Astrocyte (in vitro differentiated cells and primary cell): ENCODE results near the gene BACH2. TPM values are rescaled to one million over a fixed set of nuclear protein-coding genes. Genes with fewer than 3 reads are reported as not detected.

ENCODE experiments used
- DNase-seq: peaks from one replicate; pipeline ENCODE4 v3.0.0-alpha.2; 2010; ENCODE audit warnings: low read depth
- FAIRE-seq: peaks from 2 replicates; lab custom pipeline; 2011; peaks lifted over from hg19 to GRCh38; lab: Jason Lieb, UNC
- H2AFZ ChIP-seq: 2 replicates; pipeline ENCODE4 v1.6.0; 2012; ENCODE audit warnings: low read depth, low read length, inconsistent platforms
- H3K27ac ChIP-seq: 2 replicates; pipeline ENCODE4 v1.5.1; 2011; ENCODE audit warnings: low read depth, low read length, inconsistent platforms
- H3K27me3 ChIP-seq: 2 replicates; pipeline ENCODE4 v1.6.0; 2011; ENCODE audit warnings: low read length, inconsistent platforms; ENCODE audit not compliant: insufficient read depth
- H3K36me3 ChIP-seq: 2 replicates; pipeline ENCODE4 v1.5.1; 2011; ENCODE audit warnings: low read length, inconsistent platforms; ENCODE audit not compliant: insufficient read depth
- H3K4me1 ChIP-seq: 2 replicates; pipeline ENCODE4 v1.5.1; 2011; ENCODE audit warnings: low read length, inconsistent platforms; ENCODE audit not compliant: insufficient read depth
- H3K4me2 ChIP-seq: 2 replicates; pipeline ENCODE4 v1.6.0; 2012; ENCODE audit warnings: low read length, inconsistent platforms
- H3K4me3 ChIP-seq: 2 replicates; pipeline ENCODE4 v1.5.1; 2011; ENCODE audit warnings: low read depth, mild to moderate bottlenecking, low read length, inconsistent platforms; ENCODE audit not compliant: insufficient read depth
- H3K79me2 ChIP-seq: 2 replicates; pipeline ENCODE4 v1.6.0; 2012; ENCODE audit warnings: mild to moderate bottlenecking, low read length, inconsistent platforms; ENCODE audit not compliant: insufficient read depth
- H3K9ac ChIP-seq: 2 replicates; pipeline ENCODE4 v1.6.0; 2012; ENCODE audit warnings: mild to moderate bottlenecking, low read length, inconsistent platforms
- H3K9me3 ChIP-seq: 2 replicates; pipeline ENCODE4 v1.5.1; 2012; ENCODE audit warnings: low read depth, mild to moderate bottlenecking, low read length, inconsistent platforms; ENCODE audit not compliant: insufficient read depth
- H4K20me1 ChIP-seq: 2 replicates; pipeline ENCODE4 v1.6.0; 2012; ENCODE audit warnings: low read length, inconsistent platforms; ENCODE audit not compliant: insufficient read depth
- H3K27ac Mint-ChIP-seq: one replicate; pipeline ENCODE4 v1.8.0; 2021; ENCODE audit warnings: mild to moderate bottlenecking, mixed read lengths; ENCODE audit not compliant: unreplicated experiment
- H3K27me3 Mint-ChIP-seq: one replicate; pipeline ENCODE4 v1.8.0; 2021; ENCODE audit warnings: low read depth, mixed read lengths; ENCODE audit not compliant: unreplicated experiment
- H3K36me3 Mint-ChIP-seq: one replicate; pipeline ENCODE4 v1.8.0; 2021; ENCODE audit warnings: low read depth, mixed read lengths; ENCODE audit not compliant: unreplicated experiment
- H3K4me1 Mint-ChIP-seq: one replicate; pipeline ENCODE4 v1.8.0; 2021; ENCODE audit warnings: low read depth, mixed read lengths; ENCODE audit not compliant: unreplicated experiment
- H3K4me3 Mint-ChIP-seq: one replicate; pipeline ENCODE4 v1.8.0; 2021; ENCODE audit warnings: mild to moderate bottlenecking, moderate library complexity, mixed read lengths; ENCODE audit not compliant: unreplicated experiment
- H3K9me3 Mint-ChIP-seq: one replicate; pipeline ENCODE4 v1.8.0; 2021; ENCODE audit warnings: mild to moderate bottlenecking, mixed read lengths; ENCODE audit not compliant: unreplicated experiment
- CTCF ChIP-seq: IDR thresholded peaks from 2 replicates; pipeline ENCODE4 v1.5.1; 2011; ENCODE audit warnings: low read depth, mild to moderate bottlenecking, inconsistent platforms, low read length, moderate library complexity; ENCODE audit not compliant: insufficient read depth
- EZH2 ChIP-seq: IDR thresholded peaks from 2 replicates; pipeline ENCODE4 v1.6.1; 2012; ENCODE audit warnings: mild to moderate bottlenecking, low read length, inconsistent platforms; ENCODE audit not compliant: insufficient read depth
- total RNA-seq: library from RNA; stranded (reverse); gene quantifications from 2 replicates; pipeline ENCODE4 v1.2.1, GENCODE V29; 2021

Gene BACH2
- total RNA-seq, 1 donor from 2014 or later = 17.5 TPM

GRCh38 chr6:89921691-89922090 lies 375.0 kb downstream of the BACH2 start:
- peaks cover 2% of the 10 kb centered on the region for H3K36me3 Mint-ChIP-seq
- no peak for TF ChIP-seq EZH2
- TF ChIP-seq CTCF = no peak
- Histone ChIP-seq H2AFZ (no peak overlapping the region), H3K27ac (no peak overlapping the region), H3K9me3 (no peaks in the 10 kb centered on the region), H3K79me2 (no peaks in the 10 kb centered on the region), H3K4me2 (no peak overlapping the region), H3K27me3 (no peaks in the 10 kb centered on the region), H3K9ac (no peak overlapping the region), H4K20me1 (no peaks in the 10 kb centered on the region), H3K4me3 (no peak overlapping the region), H3K36me3 (no peaks in the 10 kb centered on the region), H3K4me1 (no peaks in the 10 kb centered on the region)
- no peaks in the 10 kb centered on the region for H3K27me3 Mint-ChIP-seq
- FAIRE-seq (no peak), DNase-seq (no peak)
- peaks cover 6% of the 10 kb centered on the region for H3K9me3 Mint-ChIP-seq
- H3K4me3 Mint-ChIP-seq = no peak overlapping the region
- no peaks in the 10 kb centered on the region for H3K4me1 Mint-ChIP-seq
- H3K27ac Mint-ChIP-seq = no peak overlapping the region

- no peak overlapping the region for H3K4me3 ChIP-seq
- H2AFZ ChIP-seq = no peak overlapping the region
- Mint-ChIP-seq H3K4me1 (no peaks in the 10 kb centered on the region), H3K36me3 (peaks cover 2% of the 10 kb centered on the region), H3K9me3 (peaks cover 6% of the 10 kb centered on the region), H3K27ac (no peak overlapping the region), H3K4me3 (no peak overlapping the region), H3K27me3 (no peaks in the 10 kb centered on the region)
- H3K9me3 ChIP-seq = no peaks in the 10 kb centered on the region
- no peaks in the 10 kb centered on the region for H4K20me1 ChIP-seq
- FAIRE-seq (no peak), DNase-seq (no peak)
- no peaks in the 10 kb centered on the region for H3K36me3 ChIP-seq
- no peaks in the 10 kb centered on the region for H3K4me1 ChIP-seq
- no peak for TF ChIP-seq EZH2
- no peak for TF ChIP-seq CTCF
- H3K4me2 ChIP-seq = no peak overlapping the region
- H3K27ac ChIP-seq = no peak overlapping the region
- no peaks in the 10 kb centered on the region for H3K79me2 ChIP-seq
- H3K9ac ChIP-seq = no peak overlapping the region
- H3K27me3 ChIP-seq = no peaks in the 10 kb centered on the region
Measured at GRCh38 chr6:89921197-89921596, 375.4 kb downstream of the BACH2 start.

- Histone ChIP-seq H3K27ac (no peak overlapping the region), H2AFZ (no peak overlapping the region), H3K4me3 (no peak overlapping the region), H3K9ac (no peak overlapping the region), H3K36me3 (no peaks in the 10 kb centered on the region), H4K20me1 (no peaks in the 10 kb centered on the region), H3K4me1 (no peaks in the 10 kb centered on the region), H3K27me3 (no peaks in the 10 kb centered on the region), H3K4me2 (no peak overlapping the region), H3K79me2 (no peaks in the 10 kb centered on the region), H3K9me3 (no peaks in the 10 kb centered on the region)
- peaks cover 10% of the 10 kb centered on the region for H3K9me3 Mint-ChIP-seq
- DNase-seq (no peak), FAIRE-seq (no peak)
- peaks cover 2% of the 10 kb centered on the region for H3K36me3 Mint-ChIP-seq
- no peak for TF ChIP-seq EZH2
- TF ChIP-seq CTCF = no peak
- no peaks in the 10 kb centered on the region for H3K4me1 Mint-ChIP-seq
- H3K27me3 Mint-ChIP-seq = no peaks in the 10 kb centered on the region
- H3K4me3 Mint-ChIP-seq = no peak overlapping the region
- H3K27ac Mint-ChIP-seq = no peak overlapping the region
Measured at GRCh38 chr6:89917801-89918366, 378.8 kb downstream of the BACH2 start.
